Tibial nerve (tissue), 4 donors: ENCODE results near the gene ZNF740. TPM values are rescaled to one million over a fixed set of nuclear protein-coding genes. Genes with fewer than 3 reads are reported as not detected.
A peak's percentile ranks its signal among the peaks of the same experiment; 100 is the strongest.

ENCODE experiments used
- DNase-seq, 2 donors: peaks; one replicate each; pipeline ENCODE4 v3.0.0-alpha.2; 2019; ENCODE audit warnings: low spot score in 2 of 2
- H3K27ac ChIP-seq, 4 donors: fragments of 200-600 bp; sonication (generic) in 3 of 4; one replicate each; pipeline ENCODE4 v1.5.1; 2017 to 2019; ENCODE audit warnings: mild to moderate bottlenecking in 1 of 4
- H3K27me3 ChIP-seq, 2 donors: fragments of 200-600 bp; sonication (generic) in 1 of 2; one replicate each; pipeline versions ENCODE4 v1.5.1 to v1.6.0; 2017 to 2019
- H3K36me3 ChIP-seq, 3 donors: fragments of 200-600 bp; sonication (generic); one replicate each; pipeline ENCODE4 v1.5.1; 2018 to 2019
- H3K4me1 ChIP-seq, 4 donors: fragments of 200-600 bp; sonication (generic) in 3 of 4; one replicate each; pipeline ENCODE4 v1.5.1; 2017 to 2019
- H3K4me3 ChIP-seq, 4 donors: fragments of 200-600 bp; sonication (generic) in 3 of 4; one replicate each; pipeline ENCODE4 v1.5.1; 2017 to 2019; ENCODE audit warnings: mild to moderate bottlenecking in 1 of 4, moderate library complexity in 1 of 4
- H3K9me3 ChIP-seq, 4 donors: fragments of 200-600 bp; sonication (generic) in 3 of 4; one replicate each; pipeline ENCODE4 v1.5.1; 2017 to 2019
- EP300 ChIP-seq, 2 donors: sonication (generic); formaldehyde crosslinking; IDR thresholded peaks; one replicate each; pipeline ENCODE4 v1.6.1; 2017; ENCODE audit warnings: antibody characterized with exemption in 2 of 2, mild to moderate bottlenecking in 1 of 2
- POLR2A ChIP-seq, 2 donors: fragments of 450-650 bp; IDR thresholded peaks; one replicate each; pipeline ENCODE4 v1.6.1; 2017; ENCODE audit warnings: antibody characterized with exemption in 2 of 2, mild to moderate bottlenecking in 2 of 2, moderate library complexity in 2 of 2
- WGBS, 2 donors: methylation state at CpG; one replicate each; pipeline ENCODE4 v1.1.5; 2018; 5-methylcytosine and 5-hydroxymethylcytosine counted together
- total RNA-seq, 4 donors: library from RNA; depleted of rRNA; stranded (reverse); fragments of >200 nt; gene quantifications; one replicate each; pipeline ENCODE4 v1.1.0, GENCODE V29; 2016
- TF ChIP-seq, protein P1 (sequence below), 5 experiments: fragments of 200-600 bp in 3 of 5; fragments of 450-650 bp in 2 of 5; sonication (generic) in 3 of 5; IDR thresholded peaks; one replicate each; pipeline ENCODE4 v1.5.1; 2016 to 2019; ENCODE audit warnings: antibody characterized with exemption in 5 of 5, mild to moderate bottlenecking in 3 of 5, moderate library complexity in 2 of 5

The ZNF740 gene
- total RNA-seq, 4 donors from 2014 or later: 10.2 to 67.7 (median 22.7) TPM

DNA sequence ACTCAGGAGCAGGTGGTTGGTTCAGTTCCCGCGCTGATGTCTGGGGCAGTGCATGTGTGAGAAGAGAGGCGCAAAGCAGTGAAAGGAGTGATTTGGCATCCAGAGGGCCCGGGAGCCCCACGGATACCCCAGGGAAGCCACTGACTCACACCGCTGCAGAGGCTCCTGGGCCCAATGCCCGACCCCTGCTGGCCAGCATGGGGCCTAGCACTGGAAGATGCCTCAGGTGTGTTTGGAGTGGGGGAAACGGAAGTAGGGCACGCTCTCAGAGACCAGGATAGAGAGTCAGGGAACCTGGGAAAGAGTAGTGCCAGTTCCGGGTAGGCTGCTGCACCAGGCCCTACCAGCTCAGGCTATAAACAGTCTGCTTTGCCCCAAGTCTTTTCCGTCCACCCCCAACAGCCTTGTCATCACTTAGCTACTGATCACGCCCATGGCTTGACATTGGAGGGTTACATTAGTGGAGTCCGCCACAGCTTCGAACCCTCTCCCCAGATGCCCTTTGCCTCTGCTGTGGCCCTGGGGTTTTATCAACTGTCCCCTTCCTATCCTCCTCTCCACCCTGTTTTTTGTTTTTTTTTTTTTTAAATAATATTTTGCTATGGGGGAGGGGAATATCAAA lies 9.7 kb downstream of the ZNF740 start:
- DNase-seq: peak in 1 of 2 donors; percentile 50
- H3K27me3 ChIP-seq: no peaks in the 10 kb centered on the region
- TF ChIP-seq POLR2A (IDR thresholded peaks at IDR 0.05) (no peak), EP300 (IDR thresholded peaks at IDR 0.05) (no peak)
- TF ChIP-seq, protein P1, sequence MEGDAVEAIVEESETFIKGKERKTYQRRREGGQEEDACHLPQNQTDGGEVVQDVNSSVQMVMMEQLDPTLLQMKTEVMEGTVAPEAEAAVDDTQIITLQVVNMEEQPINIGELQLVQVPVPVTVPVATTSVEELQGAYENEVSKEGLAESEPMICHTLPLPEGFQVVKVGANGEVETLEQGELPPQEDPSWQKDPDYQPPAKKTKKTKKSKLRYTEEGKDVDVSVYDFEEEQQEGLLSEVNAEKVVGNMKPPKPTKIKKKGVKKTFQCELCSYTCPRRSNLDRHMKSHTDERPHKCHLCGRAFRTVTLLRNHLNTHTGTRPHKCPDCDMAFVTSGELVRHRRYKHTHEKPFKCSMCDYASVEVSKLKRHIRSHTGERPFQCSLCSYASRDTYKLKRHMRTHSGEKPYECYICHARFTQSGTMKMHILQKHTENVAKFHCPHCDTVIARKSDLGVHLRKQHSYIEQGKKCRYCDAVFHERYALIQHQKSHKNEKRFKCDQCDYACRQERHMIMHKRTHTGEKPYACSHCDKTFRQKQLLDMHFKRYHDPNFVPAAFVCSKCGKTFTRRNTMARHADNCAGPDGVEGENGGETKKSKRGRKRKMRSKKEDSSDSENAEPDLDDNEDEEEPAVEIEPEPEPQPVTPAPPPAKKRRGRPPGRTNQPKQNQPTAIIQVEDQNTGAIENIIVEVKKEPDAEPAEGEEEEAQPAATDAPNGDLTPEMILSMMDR (IDR thresholded peaks at IDR 0.05): peak; percentile 59 to 72 (median 63)
- H3K27ac ChIP-seq: peak overlapping the region in 1 of 4 donors; percentile 11
- no peaks in the 10 kb centered on the region for H3K9me3 ChIP-seq
- 44 to 50% methylated on average over 12 to 14 of the region's 14 CpGs for WGBS, 2 donors
- peaks cover 0 to 75% (median 16%) of the 10 kb centered on the region in 3 donors for H3K36me3 ChIP-seq
- H3K4me3 ChIP-seq: no peak overlapping the region
- peaks cover 0 to 27% (median 2%) of the 10 kb centered on the region in 4 donors for H3K4me1 ChIP-seq

- Histone ChIP-seq H3K36me3 (peaks cover 0 to 64% (median 14%) of the 10 kb centered on the region in 3 donors), H3K4me1 (peaks cover 0 to 21% (median 2%) of the 10 kb centered on the region in 4 donors), H3K9me3 (no peaks in the 10 kb centered on the region), H3K27me3 (no peaks in the 10 kb centered on the region), H3K27ac (no peak overlapping the region), H3K4me3 (no peak overlapping the region)
- WGBS, 2 donors: 83 to 87% methylated on average over 11 of the region's 11 CpGs
- TF ChIP-seq, protein P1 (IDR thresholded peaks at IDR 0.05): no peak
- DNase-seq: no peak
These were observed 10.8 kb downstream of the ZNF740 start for GRCh38 chr12:53191096-53191884.

- Histone ChIP-seq H3K27ac (no peak overlapping the region), H3K9me3 (no peaks in the 10 kb centered on the region), H3K36me3 (peaks cover 0 to 57% (median 7%) of the 10 kb centered on the region in 3 donors), H3K4me1 (peaks cover 0 to 21% (median 2%) of the 10 kb centered on the region in 4 donors), H3K4me3 (no peak overlapping the region), H3K27me3 (no peaks in the 10 kb centered on the region)
- DNase-seq: no peak
- TF ChIP-seq POLR2A (IDR thresholded peaks at IDR 0.05) (no peak), EP300 (IDR thresholded peaks at IDR 0.05) (no peak)
- TF ChIP-seq, protein P1 (IDR thresholded peaks at IDR 0.05): no peak
- 82 to 84% methylated on average over 14 of the region's 14 CpGs for WGBS, 2 donors
These were observed 11.5 kb downstream of the ZNF740 start for GRCh38 chr12:53191885-53192530.

DNA sequence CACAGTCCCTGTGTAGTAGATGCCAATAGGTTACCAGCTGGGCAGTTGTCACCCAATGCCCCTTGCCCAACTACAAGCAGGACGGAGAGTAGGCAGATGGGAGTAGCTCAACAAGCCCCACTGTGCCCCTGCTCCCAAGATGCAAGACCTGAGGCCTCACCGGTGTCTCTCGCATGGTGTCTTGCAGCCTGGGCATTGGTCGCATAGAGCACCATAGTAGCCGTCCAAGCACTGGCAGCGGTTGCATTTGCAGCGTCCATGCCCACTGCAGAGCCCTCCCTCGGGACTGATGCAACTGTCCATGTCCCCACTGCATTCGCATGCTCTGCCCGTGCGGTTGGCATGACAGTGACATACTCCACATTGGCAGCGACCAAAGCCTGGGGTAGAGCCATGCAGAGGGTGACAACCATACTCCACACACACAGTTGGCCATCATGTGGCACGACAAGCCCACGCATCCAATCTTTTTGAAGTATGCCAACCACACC lies 12.1 kb downstream of the ZNF740 start:
- Histone ChIP-seq H3K36me3 (peaks cover 0 to 52% (median 7%) of the 10 kb centered on the region in 3 donors), H3K27ac (no peak overlapping the region), H3K4me1 (peaks cover 0 to 26% (median 5%) of the 10 kb centered on the region in 4 donors), H3K9me3 (no peaks in the 10 kb centered on the region), H3K27me3 (no peaks in the 10 kb centered on the region), H3K4me3 (no peak overlapping the region)
- DNase-seq: no peak
- TF ChIP-seq EP300 (IDR thresholded peaks at IDR 0.05): no peak
- TF ChIP-seq, protein P1 (IDR thresholded peaks at IDR 0.05): no peak
- TF ChIP-seq POLR2A (IDR thresholded peaks at IDR 0.05): no peak
- WGBS, 2 donors: 87% methylated on average over 13 to 14 of the region's 14 CpGs
